HUES48 (cell line): ENCODE results near the gene CYSTM1.

Experiments used
- H3K27ac ChIP-seq: one replicate; pipeline ENCODE4 v1.7.0; 2013; ENCODE audit warnings: low read depth, low read length, inconsistent platforms
- H3K27me3 ChIP-seq: 2 replicates; pipeline ENCODE4 v1.6.1; 2013; ENCODE audit warnings: mild to moderate bottlenecking, low read length; ENCODE audit not compliant: control insufficient read depth, insufficient read depth
- H3K36me3 ChIP-seq: 2 replicates; pipeline ENCODE4 v1.6.1; 2013; ENCODE audit warnings: low read length; ENCODE audit not compliant: control insufficient read depth, insufficient read depth
- H3K4me1 ChIP-seq: 2 replicates; pipeline ENCODE4 v1.6.1; 2013; ENCODE audit warnings: mild to moderate bottlenecking, low read length; ENCODE audit not compliant: control insufficient read depth, insufficient read depth
- H3K4me3 ChIP-seq: 2 replicates; pipeline ENCODE4 v1.5.1; 2013; ENCODE audit warnings: mild to moderate bottlenecking, low read depth, low read length
- H3K9ac ChIP-seq: 2 replicates; pipeline ENCODE4 v1.6.1; 2013; ENCODE audit warnings: mild to moderate bottlenecking, low read depth, low read length, moderate library complexity
- H3K9me3 ChIP-seq: 2 replicates; pipeline ENCODE4 v1.6.1; 2013; ENCODE audit warnings: low read length; ENCODE audit not compliant: control insufficient read depth, insufficient read depth

The CYSTM1 gene

GRCh38 chr5:140224658-140225057, 49.7 kb downstream of the CYSTM1 start:
- no peaks in the 10 kb centered on the region for H3K9me3 ChIP-seq
- H3K27ac ChIP-seq, result no peak overlapping the region
- no peaks in the 10 kb centered on the region for H3K36me3 ChIP-seq
- H3K27me3 ChIP-seq, result no peaks in the 10 kb centered on the region
- H3K4me1 ChIP-seq, result peaks cover 10% of the 10 kb centered on the region; the same call in 1 of the 2 replicates
- no peak overlapping the region for H3K9ac ChIP-seq
- no peak overlapping the region for H3K4me3 ChIP-seq

GRCh38 chr5:140225396-140225795, 50.4 kb downstream of the CYSTM1 start:
- Histone ChIP-seq H3K27ac (no peak overlapping the region), H3K36me3 (no peaks in the 10 kb centered on the region), H3K27me3 (no peaks in the 10 kb centered on the region)

GRCh38 chr5:140227046-140227445, 52.1 kb downstream of the CYSTM1 start:
- Histone ChIP-seq H3K9me3 (no peaks in the 10 kb centered on the region), H3K4me3 (no peak overlapping the region), H3K27ac (no peak overlapping the region), H3K4me1 (no peaks in the 10 kb centered on the region), H3K36me3 (no peaks in the 10 kb centered on the region), H3K27me3 (no peaks in the 10 kb centered on the region), H3K9ac (no peak overlapping the region)

More at GRCh38 chr5:140225396-140225795, 50.4 kb downstream of the CYSTM1 start:
- H3K4me1 ChIP-seq, result peaks cover 3% of the 10 kb centered on the region; the same call in 1 of the 2 replicates
- no peak overlapping the region for H3K4me3 ChIP-seq
- H3K9me3 ChIP-seq, result no peaks in the 10 kb centered on the region
- no peak overlapping the region for H3K9ac ChIP-seq

DNA sequence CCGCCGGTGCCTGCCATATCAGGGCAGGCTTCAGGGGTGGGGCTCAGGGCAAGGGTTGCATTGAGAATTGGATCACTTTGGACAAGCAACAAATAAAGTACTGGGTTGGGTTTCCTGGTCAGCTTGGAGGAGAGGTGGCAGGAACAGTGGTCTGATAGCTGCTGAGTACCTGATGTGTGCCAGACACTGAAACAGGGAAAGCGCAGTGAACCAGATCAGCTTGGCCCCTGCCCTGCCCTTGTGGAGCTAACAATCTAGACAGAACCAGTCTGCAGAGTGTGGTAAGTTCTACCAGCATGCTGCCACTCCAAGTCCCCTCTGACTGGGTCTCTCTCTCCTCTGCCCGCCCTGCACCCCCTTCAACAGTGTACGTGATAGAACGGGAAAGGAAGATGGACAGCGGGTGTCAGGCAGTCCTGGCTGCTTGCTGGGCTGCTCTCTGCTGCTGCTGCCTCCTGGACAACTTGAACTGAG, 53.4 kb downstream of the CYSTM1 start:
- no peaks in the 10 kb centered on the region for H3K36me3 ChIP-seq
- no peak overlapping the region for H3K4me3 ChIP-seq
- no peaks in the 10 kb centered on the region for H3K9me3 ChIP-seq
- no peaks in the 10 kb centered on the region for H3K4me1 ChIP-seq
- H3K9ac ChIP-seq, result no peak overlapping the region
- no peaks in the 10 kb centered on the region for H3K27me3 ChIP-seq
- no peak overlapping the region for H3K27ac ChIP-seq

DNA sequence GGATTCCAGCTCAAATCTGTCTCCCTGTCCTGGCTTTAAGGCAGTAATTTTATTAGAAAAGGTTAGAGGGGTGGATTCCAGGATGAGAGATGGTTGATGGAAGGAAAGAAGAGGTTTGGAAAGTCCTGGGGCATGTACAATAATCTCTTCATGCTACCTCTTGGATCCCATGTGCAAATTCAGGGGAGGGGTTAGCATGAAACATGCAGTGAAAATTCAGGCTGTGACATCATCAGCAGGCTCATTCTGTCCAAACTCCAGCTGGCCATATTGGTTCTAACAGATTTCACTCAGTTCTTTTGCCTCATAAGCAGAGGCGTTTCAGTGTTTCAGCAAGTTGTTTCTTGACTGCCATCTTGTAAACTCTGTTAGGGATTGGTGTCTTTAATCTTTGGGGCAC, 55.4 kb downstream of the CYSTM1 start:
- Histone ChIP-seq H3K27me3 (no peaks in the 10 kb centered on the region), H3K36me3 (no peaks in the 10 kb centered on the region), H3K4me3 (no peak overlapping the region), H3K27ac (no peak overlapping the region), H3K9me3 (no peaks in the 10 kb centered on the region), H3K9ac (no peak overlapping the region), H3K4me1 (no peaks in the 10 kb centered on the region)

GRCh38 chr5:140232731-140233130, 57.7 kb downstream of the CYSTM1 start:
- no peaks in the 10 kb centered on the region for H3K9me3 ChIP-seq
- H3K4me3 ChIP-seq, result no peak overlapping the region
- H3K9ac ChIP-seq, result no peak overlapping the region
- no peaks in the 10 kb centered on the region for H3K27me3 ChIP-seq
- H3K36me3 ChIP-seq, result no peaks in the 10 kb centered on the region
- no peak overlapping the region for H3K27ac ChIP-seq
- H3K4me1 ChIP-seq, result no peaks in the 10 kb centered on the region

DNA sequence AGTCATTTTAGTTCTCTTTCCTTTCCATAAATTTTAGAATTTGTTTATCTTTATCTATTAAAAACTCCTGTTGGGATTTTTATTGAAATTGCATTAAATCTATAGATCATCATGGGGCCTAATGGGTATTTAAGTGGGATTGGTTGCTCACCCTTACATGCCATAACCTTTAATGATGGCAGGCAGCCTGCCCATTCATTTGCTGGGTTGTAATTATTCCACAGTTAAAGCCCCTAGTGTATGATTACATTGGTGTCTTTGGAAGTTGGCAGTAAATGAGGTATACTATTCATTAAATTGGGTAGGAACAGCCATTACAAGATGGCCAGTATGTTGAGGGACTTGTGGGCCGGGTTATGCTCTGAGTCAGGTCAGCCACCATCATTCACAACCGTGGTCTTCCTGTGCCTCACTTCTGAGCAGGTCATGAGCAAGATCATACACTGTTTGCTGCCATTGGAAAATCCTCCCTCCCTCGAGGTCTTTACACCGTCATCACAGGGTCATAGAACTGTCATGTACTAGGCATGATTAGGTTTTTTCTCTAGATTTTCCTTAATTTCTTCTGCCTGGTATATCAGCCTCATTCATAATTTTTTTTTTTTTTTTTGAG, 59.5 kb downstream of the CYSTM1 start:
- H3K27ac ChIP-seq, result no peak overlapping the region
- H3K4me3 ChIP-seq, result no peak overlapping the region
- H3K27me3 ChIP-seq, result no peaks in the 10 kb centered on the region
- H3K9ac ChIP-seq, result no peak overlapping the region
- no peaks in the 10 kb centered on the region for H3K36me3 ChIP-seq
- no peaks in the 10 kb centered on the region for H3K4me1 ChIP-seq
- no peaks in the 10 kb centered on the region for H3K9me3 ChIP-seq

GRCh38 chr5:140235791-140236551, 61.0 kb downstream of the CYSTM1 start:
- Histone ChIP-seq H3K36me3 (no peaks in the 10 kb centered on the region), H3K27me3 (no peaks in the 10 kb centered on the region), H3K9ac (no peak overlapping the region), H3K4me3 (no peak overlapping the region), H3K9me3 (no peaks in the 10 kb centered on the region), H3K4me1 (peaks cover 2% of the 10 kb centered on the region; the same call in 1 of the 2 replicates), H3K27ac (no peak overlapping the region)

- Histone ChIP-seq H3K9me3 (no peaks in the 10 kb centered on the region), H3K4me1 (peaks cover 13% of the 10 kb centered on the region), H3K4me3 (no peak overlapping the region), H3K27ac (no peak overlapping the region), H3K9ac (no peak overlapping the region), H3K27me3 (no peaks in the 10 kb centered on the region), H3K36me3 (no peaks in the 10 kb centered on the region)
Measured at GRCh38 chr5:140236891-140237598, 62.1 kb downstream of the CYSTM1 start.

DNA sequence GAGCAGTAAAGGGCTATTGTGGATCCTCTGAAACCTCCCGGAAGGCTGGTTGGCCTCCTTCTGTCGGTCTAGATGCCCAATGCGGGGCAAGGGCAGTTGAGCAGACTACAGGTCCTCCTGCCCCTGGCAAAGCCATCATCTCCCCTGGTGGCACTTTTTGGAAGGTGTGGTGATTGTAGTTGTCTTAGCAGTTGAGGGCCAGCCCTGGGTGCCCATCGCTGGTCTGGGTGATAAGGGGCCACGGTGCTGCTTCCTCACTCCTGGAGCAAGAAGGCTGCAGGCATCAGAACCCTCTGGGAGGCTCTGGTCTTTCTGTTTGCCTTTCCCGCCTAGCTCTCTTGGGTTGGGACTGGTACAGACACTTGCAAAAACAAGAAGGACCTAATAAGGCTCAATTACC, 63.8 kb downstream of the CYSTM1 start:
- no peak overlapping the region for H3K27ac ChIP-seq
- H3K4me1 ChIP-seq, result peaks cover 14% of the 10 kb centered on the region
- H3K27me3 ChIP-seq, result no peaks in the 10 kb centered on the region
- H3K9me3 ChIP-seq, result no peaks in the 10 kb centered on the region
- H3K9ac ChIP-seq, result no peak overlapping the region
- H3K36me3 ChIP-seq, result peaks cover 2% of the 10 kb centered on the region
- no peak overlapping the region for H3K4me3 ChIP-seq

GRCh38 chr5:140239461-140239860, 64.5 kb downstream of the CYSTM1 start:
- Histone ChIP-seq H3K4me1 (peaks cover 14% of the 10 kb centered on the region), H3K9ac (no peak overlapping the region), H3K27ac (no peak overlapping the region), H3K4me3 (no peak overlapping the region), H3K9me3 (no peaks in the 10 kb centered on the region), H3K27me3 (no peaks in the 10 kb centered on the region), H3K36me3 (peaks cover 4% of the 10 kb centered on the region)
